ENCODE data around the gene KIF25. TPM values are rescaled to one million over a fixed set of nuclear protein-coding genes. Genes with fewer than 3 reads are reported as not detected.

Gene KIF25
- total RNA-seq, 1 experiment from 2014 or later, result not detected

DNA sequence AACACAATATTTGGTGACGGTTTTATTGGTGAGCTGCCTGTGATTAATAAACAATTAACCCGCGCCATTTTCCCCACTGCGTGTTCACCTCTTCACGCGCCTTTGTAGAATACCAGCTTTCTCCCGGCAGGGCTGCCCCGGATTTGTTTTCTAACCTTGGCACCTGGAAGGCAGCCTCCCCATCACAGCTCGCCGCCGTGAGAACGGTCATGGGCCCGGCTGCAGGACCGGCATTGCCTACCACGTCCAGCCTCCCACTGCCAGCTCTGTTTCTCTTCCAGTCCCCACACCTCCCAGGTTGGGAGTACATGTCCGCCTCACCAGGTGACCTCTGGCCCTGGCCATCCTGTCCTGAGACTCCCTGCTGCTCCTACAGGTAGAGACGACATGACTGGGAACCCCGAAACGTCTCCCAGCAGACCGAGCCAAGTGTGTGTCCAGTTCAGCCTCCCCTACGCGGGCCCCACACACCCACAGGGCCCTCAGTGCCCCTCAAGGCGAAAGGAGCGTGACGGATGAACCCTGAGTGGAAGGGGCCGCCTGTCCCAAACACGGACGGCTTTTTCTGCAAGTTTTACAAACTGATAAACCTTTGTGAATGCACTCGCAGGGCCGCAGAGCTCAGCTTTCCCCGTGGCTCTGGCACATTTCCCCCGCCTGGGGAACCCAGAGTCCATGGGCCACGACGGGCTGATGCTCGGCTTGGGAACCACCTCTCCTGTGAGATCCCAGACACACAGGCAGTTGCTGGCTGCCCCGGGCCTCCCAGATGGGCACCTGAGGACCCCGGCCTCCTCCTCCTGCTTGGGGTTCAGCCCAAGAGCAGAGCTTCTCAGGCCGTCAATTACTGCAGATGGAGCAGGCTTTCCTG lies 55.9 kb downstream of the KIF25 start:
- DNase-seq, result no peak
- Histone ChIP-seq H3K36me3 (ENCODE audit: low read depth) (no peaks in the 10 kb centered on the region), H3K4me3 (no peak overlapping the region), H3K9me2 (ENCODE audit: insufficient read depth) (no peaks in the 10 kb centered on the region), H4K20me1 (ENCODE audit: insufficient read depth) (no peaks in the 10 kb centered on the region), H3K79me2 (ENCODE audit: low read depth) (no peaks in the 10 kb centered on the region), H3K27ac (no peak overlapping the region), H3K27me3 (ENCODE audit: insufficient read depth, low read depth) (peaks cover 46% of the 10 kb centered on the region), H3K9me3 (ENCODE audit: insufficient read depth, low read depth) (no peaks in the 10 kb centered on the region), H3K4me1 (replicated peaks; ENCODE audit: insufficient read depth) (no peaks in the 10 kb centered on the region), H3K4me2 (no peak overlapping the region), H3F3A (ENCODE audit: insufficient read depth, low read depth) (no peaks in the 10 kb centered on the region), H2AFZ (no peak overlapping the region)
- POLR2A ChIA-PET (ENCODE audit: unreplicated experiment), result no interaction called here
- CTCF ChIA-PET, result no interaction called here
- no TSS peak for BruUV-seq (replicated peaks)
- no peak for TF ChIP-seq EZH2 (IDR thresholded peaks at IDR 0.05; ENCODE audit: low read depth)
- TF ChIP-seq, protein P1, sequence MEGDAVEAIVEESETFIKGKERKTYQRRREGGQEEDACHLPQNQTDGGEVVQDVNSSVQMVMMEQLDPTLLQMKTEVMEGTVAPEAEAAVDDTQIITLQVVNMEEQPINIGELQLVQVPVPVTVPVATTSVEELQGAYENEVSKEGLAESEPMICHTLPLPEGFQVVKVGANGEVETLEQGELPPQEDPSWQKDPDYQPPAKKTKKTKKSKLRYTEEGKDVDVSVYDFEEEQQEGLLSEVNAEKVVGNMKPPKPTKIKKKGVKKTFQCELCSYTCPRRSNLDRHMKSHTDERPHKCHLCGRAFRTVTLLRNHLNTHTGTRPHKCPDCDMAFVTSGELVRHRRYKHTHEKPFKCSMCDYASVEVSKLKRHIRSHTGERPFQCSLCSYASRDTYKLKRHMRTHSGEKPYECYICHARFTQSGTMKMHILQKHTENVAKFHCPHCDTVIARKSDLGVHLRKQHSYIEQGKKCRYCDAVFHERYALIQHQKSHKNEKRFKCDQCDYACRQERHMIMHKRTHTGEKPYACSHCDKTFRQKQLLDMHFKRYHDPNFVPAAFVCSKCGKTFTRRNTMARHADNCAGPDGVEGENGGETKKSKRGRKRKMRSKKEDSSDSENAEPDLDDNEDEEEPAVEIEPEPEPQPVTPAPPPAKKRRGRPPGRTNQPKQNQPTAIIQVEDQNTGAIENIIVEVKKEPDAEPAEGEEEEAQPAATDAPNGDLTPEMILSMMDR (conservative IDR thresholded peaks at IDR 0.05), result no peak
- intact Hi-C loops (cut with micrococcal nuclease; ENCODE audit: unreplicated experiment), result no loop called here

DNA sequence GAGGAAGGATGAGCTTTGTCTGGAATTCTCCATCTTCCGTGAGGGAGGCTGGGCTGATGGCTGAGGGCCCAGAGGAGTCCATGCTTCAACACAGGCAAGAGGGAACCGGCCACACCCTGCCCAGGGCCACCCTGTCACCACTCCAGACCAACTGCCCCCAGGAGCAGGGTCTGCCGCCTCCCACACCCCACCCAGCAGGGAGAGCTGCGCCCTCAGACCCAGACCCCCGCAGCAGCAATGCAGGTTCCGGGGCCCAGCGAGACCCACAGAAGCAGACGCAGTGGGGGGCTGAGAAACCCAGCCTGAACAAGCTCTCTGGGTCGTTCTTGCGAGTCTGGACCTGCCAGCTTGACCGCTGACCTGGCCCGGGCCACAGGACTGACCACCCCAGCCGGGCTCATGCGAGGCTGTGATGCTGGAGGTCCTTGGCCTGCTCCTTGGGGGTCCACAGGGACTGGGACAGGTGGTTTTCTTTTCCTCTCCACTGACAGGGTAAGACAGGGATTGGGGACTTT lies 56.5 kb downstream of the KIF25 start:
- no peaks in the 10 kb centered on the region for H3F3A ChIP-seq (ENCODE audit: insufficient read depth, low read depth)
- H3K4me2 ChIP-seq, result no peak overlapping the region
- H3K9me2 ChIP-seq (ENCODE audit: insufficient read depth), result no peaks in the 10 kb centered on the region
- no peaks in the 10 kb centered on the region for H3K4me1 ChIP-seq (replicated peaks; ENCODE audit: insufficient read depth)
- H3K4me3 ChIP-seq, result no peak overlapping the region
- no peaks in the 10 kb centered on the region for H4K20me1 ChIP-seq (ENCODE audit: insufficient read depth)
- no TSS peak for BruUV-seq (replicated peaks)
- no peak overlapping the region for H3K27ac ChIP-seq
- no peaks in the 10 kb centered on the region for H3K36me3 ChIP-seq (ENCODE audit: low read depth)
- H2AFZ ChIP-seq, result no peak overlapping the region
- POLR2A ChIA-PET (ENCODE audit: unreplicated experiment), result no interaction called here
- CTCF ChIA-PET, result no interaction called here
- H3K79me2 ChIP-seq (ENCODE audit: low read depth), result no peaks in the 10 kb centered on the region
- TF ChIP-seq, protein P1 (conservative IDR thresholded peaks at IDR 0.05), result no peak
- TF ChIP-seq EZH2 (IDR thresholded peaks at IDR 0.05; ENCODE audit: low read depth), result no peak
- no peak for DNase-seq
- intact Hi-C loops (cut with micrococcal nuclease; ENCODE audit: unreplicated experiment), result no loop called here
- H3K9me3 ChIP-seq (ENCODE audit: insufficient read depth, low read depth), result no peaks in the 10 kb centered on the region
- peaks cover 46% of the 10 kb centered on the region for H3K27me3 ChIP-seq (ENCODE audit: insufficient read depth, low read depth)

DNA sequence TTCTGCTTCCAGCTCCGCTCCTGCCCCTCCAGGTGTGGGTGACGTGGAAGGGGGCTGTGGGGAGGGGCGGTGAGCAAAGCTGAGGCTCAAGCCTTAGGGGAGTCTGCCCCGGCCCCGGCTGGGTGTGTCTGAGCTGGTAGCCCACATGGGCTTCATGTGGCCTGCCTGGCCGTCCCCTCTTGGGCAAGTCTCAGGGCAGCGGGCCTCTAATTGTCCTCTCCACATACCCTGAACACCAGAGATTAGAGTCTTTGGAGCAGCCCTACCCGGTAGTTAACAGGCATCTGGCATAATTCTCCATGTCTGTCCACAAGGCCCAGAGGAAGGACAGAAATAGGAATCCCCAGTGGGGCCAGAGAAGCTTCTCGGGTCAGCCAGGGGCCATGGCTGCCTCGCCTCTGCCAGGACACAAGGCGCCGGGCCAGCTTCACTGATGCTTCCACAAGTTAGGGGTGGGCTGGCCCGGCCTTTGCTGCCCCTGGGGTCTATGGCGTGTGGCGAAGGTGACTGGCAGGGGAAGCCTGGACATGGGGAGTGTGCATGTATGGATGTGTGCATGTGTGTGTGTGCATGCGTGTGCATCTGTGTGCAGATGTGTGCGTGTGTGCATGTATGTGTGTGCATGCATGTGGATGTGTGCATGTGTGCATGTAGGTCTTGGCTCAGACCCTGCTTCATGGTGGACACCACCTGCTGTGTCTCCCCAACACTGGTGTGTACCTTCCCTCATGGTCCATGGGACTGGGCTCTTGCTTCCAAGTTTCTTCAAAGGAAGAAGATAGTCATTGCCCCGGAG lies 57.5 kb downstream of the KIF25 start:
- no peak for DNase-seq
- intact Hi-C loops (cut with micrococcal nuclease; ENCODE audit: unreplicated experiment), result no loop called here
- Histone ChIP-seq H3K4me2 (no peak overlapping the region), H3K27ac (no peak overlapping the region), H3K79me2 (ENCODE audit: low read depth) (no peaks in the 10 kb centered on the region), H3K4me1 (replicated peaks; ENCODE audit: insufficient read depth) (no peaks in the 10 kb centered on the region), H4K20me1 (ENCODE audit: insufficient read depth) (no peaks in the 10 kb centered on the region), H3K36me3 (ENCODE audit: low read depth) (no peaks in the 10 kb centered on the region), H3F3A (ENCODE audit: insufficient read depth, low read depth) (no peaks in the 10 kb centered on the region), H3K9me2 (ENCODE audit: insufficient read depth) (no peaks in the 10 kb centered on the region), H2AFZ (no peak overlapping the region), H3K27me3 (ENCODE audit: insufficient read depth, low read depth) (peaks cover 54% of the 10 kb centered on the region), H3K9me3 (ENCODE audit: insufficient read depth, low read depth) (no peaks in the 10 kb centered on the region), H3K4me3 (no peak overlapping the region)
- ChIA-PET CTCF (no interaction called here), POLR2A (ENCODE audit: unreplicated experiment) (no interaction called here)
- no TSS peak for BruUV-seq (replicated peaks)
- TF ChIP-seq, protein P1 (conservative IDR thresholded peaks at IDR 0.05), result no peak
- no peak for TF ChIP-seq EZH2 (IDR thresholded peaks at IDR 0.05; ENCODE audit: low read depth)
